ENCODE results near the gene IPO13.

- no peak for TF ChIP-seq CTCF (IDR thresholded peaks at IDR 0.05)
- TF ChIP-seq POLR2A (IDR thresholded peaks at IDR 0.05) = no peak
These were observed 4.3 kb upstream of the IPO13 start for GRCh38 chr1:43942411-43942810.

Measured in esophagus squamous epithelium (tissue), 4 donors.